Measurements from ENCODE around the gene MACROD2. TPM values are rescaled to one million over a fixed set of nuclear protein-coding genes. Genes with fewer than 3 reads are reported as not detected.

MACROD2 gene
- total RNA-seq, 4 donors from 2014 or later: 10.0 to 24.0 (median 17.0) TPM

- 62 to 74% methylated on average over 4 of the region's 4 CpGs for WGBS, 2 donors
Measured at GRCh38 chr20:14759979-14760378, 764.7 kb downstream of the MACROD2 start.

GRCh38 chr20:14761903-14762302 is 766.6 kb downstream of the MACROD2 start:
- DNase-seq (ENCODE audit: low spot score in 2 of 2): no peak
- intact Hi-C loops (cut with DNase I; ENCODE audit: low total_unique reads): no loop called here
- no peak overlapping the region for H3K4me3 ChIP-seq (ENCODE audit: low read depth, poor library complexity, severe bottlenecking)
- TF ChIP-seq CTCF (IDR thresholded peaks at IDR 0.05) (no peak), POLR2A (IDR thresholded peaks at IDR 0.05) (no peak)
- WGBS, 2 donors: 88 to 95% methylated on average over 5 of the region's 5 CpGs

More at GRCh38 chr20:14759979-14760378, 764.7 kb downstream of the MACROD2 start:
- intact Hi-C loops (cut with DNase I; ENCODE audit: low total_unique reads): no loop called here
- H3K4me3 ChIP-seq (ENCODE audit: low read depth, poor library complexity, severe bottlenecking): no peak overlapping the region
- DNase-seq (ENCODE audit: low spot score in 2 of 2): no peak
- TF ChIP-seq CTCF (IDR thresholded peaks at IDR 0.05) (no peak), POLR2A (IDR thresholded peaks at IDR 0.05) (no peak)

GRCh38 chr20:14764511-14765369 is 769.4 kb downstream of the MACROD2 start:
- DNase-seq (ENCODE audit: low spot score in 2 of 2): peak in 1 of 2 donors; percentile 19
- TF ChIP-seq CTCF (IDR thresholded peaks at IDR 0.05) (no peak), POLR2A (IDR thresholded peaks at IDR 0.05) (no peak)
- intact Hi-C loops (cut with DNase I; ENCODE audit: low total_unique reads): no loop called here
- H3K4me3 ChIP-seq (ENCODE audit: low read depth, poor library complexity, severe bottlenecking): no peak overlapping the region
- WGBS, 2 donors: 69 to 81% methylated on average over 6 of the region's 6 CpGs

- intact Hi-C loops (cut with DNase I; ENCODE audit: low total_unique reads): no loop called here
- TF ChIP-seq POLR2A (IDR thresholded peaks at IDR 0.05): no peak
- H3K4me3 ChIP-seq (ENCODE audit: low read depth, poor library complexity, severe bottlenecking): no peak overlapping the region
- no peak for DNase-seq (ENCODE audit: low spot score in 2 of 2)
- WGBS, 2 donors: 79 to 83% methylated on average over 3 of the region's 3 CpGs
Measured at GRCh38 chr20:14765370-14765701, 770.0 kb downstream of the MACROD2 start.

GRCh38 chr20:14773486-14773885 is 778.2 kb downstream of the MACROD2 start:
- H3K4me3 ChIP-seq (ENCODE audit: low read depth, poor library complexity, severe bottlenecking): no peak overlapping the region
- TF ChIP-seq POLR2A (IDR thresholded peaks at IDR 0.05): no peak
- no peak for TF ChIP-seq CTCF (IDR thresholded peaks at IDR 0.05)
- intact Hi-C loops (cut with DNase I; ENCODE audit: low total_unique reads): no loop called here
- DNase-seq (ENCODE audit: low spot score in 2 of 2): no peak

- DNase-seq (ENCODE audit: low spot score in 2 of 2): peak in 1 of 2 donors; percentile 71
- 37 to 39% methylated on average over 2 of the region's 2 CpGs for WGBS, 2 donors
- H3K4me3 ChIP-seq (ENCODE audit: low read depth, poor library complexity, severe bottlenecking): no peak overlapping the region
- intact Hi-C loops (cut with DNase I; ENCODE audit: low total_unique reads): no loop called here
- no peak for TF ChIP-seq POLR2A (IDR thresholded peaks at IDR 0.05)
- no peak for TF ChIP-seq CTCF (IDR thresholded peaks at IDR 0.05)
Measured at GRCh38 chr20:14775778-14776177, 780.5 kb downstream of the MACROD2 start.
